VCaP (cell line): ENCODE data around the gene PXT1.

ENCODE experiments used
- H3K27ac ChIP-seq: fragments of 450-650 bp; 2 replicates; pipeline ENCODE4 v1.5.1; 2017
- TF ChIP-seq, protein P1 (sequence below): fragments of 450-650 bp; conservative IDR thresholded peaks from 2 replicates; pipeline ENCODE4 v1.5.1; 2017; ENCODE audit warnings: mild to moderate bottlenecking, moderate library complexity

Gene PXT1

DNA sequence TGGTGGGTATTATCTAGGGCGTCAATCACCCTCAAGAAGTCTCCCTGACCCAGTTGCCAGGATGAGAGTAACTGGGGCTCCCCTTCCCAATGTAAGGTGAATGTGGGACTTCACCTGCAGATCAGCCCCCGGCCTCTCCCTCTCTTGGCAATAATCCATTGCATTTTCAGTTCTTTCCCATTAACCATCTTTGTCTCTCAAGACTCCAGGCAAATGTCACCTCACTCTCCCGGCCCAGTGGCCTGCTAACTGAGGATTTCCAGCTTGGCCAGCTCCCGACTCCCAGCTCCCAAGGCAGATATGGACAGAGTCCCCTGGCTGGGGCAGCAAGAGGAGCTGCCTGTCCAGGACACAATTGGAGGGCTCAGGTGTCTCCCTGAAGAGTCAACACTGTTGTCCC, 62.5 kb downstream of the PXT1 start:
- no peak overlapping the region for H3K27ac ChIP-seq
- TF ChIP-seq, protein P1, sequence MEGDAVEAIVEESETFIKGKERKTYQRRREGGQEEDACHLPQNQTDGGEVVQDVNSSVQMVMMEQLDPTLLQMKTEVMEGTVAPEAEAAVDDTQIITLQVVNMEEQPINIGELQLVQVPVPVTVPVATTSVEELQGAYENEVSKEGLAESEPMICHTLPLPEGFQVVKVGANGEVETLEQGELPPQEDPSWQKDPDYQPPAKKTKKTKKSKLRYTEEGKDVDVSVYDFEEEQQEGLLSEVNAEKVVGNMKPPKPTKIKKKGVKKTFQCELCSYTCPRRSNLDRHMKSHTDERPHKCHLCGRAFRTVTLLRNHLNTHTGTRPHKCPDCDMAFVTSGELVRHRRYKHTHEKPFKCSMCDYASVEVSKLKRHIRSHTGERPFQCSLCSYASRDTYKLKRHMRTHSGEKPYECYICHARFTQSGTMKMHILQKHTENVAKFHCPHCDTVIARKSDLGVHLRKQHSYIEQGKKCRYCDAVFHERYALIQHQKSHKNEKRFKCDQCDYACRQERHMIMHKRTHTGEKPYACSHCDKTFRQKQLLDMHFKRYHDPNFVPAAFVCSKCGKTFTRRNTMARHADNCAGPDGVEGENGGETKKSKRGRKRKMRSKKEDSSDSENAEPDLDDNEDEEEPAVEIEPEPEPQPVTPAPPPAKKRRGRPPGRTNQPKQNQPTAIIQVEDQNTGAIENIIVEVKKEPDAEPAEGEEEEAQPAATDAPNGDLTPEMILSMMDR = no peak

DNA sequence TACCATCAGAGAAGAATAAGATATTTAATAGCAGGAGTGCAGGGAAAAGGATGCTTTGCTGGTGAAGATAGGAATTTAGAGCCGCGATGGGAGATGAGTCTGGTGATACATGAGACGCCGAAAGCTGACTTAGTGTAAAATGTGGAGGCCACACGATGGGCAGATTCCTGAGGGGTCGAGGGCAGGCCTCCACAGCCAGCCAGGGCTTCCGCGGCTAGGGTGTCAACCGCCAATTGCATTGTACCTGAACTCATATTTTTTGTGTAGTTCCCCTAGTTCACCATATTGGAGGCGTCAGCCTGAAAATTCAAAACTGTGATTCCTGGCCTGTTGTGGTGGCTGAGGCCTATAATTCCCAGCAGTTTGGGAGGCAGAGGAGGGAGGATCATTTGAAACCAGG, 63.7 kb downstream of the PXT1 start:
- TF ChIP-seq, protein P1 = no peak

DNA sequence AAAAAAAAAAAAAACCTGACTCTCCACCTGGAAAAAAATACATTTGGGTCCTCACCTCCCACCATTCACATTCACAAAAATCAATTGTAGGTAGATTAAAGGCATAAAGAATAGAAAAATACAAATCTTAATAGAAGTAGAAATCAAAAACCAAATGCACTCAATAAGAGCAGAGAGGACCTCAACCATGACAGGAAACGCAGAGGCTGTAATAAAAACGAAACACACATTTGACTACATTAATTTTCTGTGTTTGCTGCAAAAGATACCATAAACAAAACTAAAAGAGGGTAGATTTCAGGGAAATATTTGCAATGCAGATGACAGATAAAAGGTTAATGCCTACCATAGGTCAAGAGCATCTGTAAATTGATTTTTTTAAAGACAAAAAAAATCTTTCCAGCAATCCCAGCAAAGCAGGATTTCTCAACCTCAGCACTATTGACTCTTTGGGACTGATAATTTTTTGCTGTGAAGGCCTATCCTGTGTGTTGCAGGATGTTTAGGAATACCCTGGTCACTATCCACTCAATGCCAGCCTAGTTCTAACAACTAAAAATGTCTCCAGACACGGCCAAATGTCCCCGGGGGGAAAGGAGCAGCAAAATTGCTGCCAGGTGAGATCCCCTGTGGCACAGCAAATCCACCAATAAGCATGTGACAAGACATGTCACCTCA, 64.3 kb downstream of the PXT1 start:
- H3K27ac ChIP-seq = no peak overlapping the region
- TF ChIP-seq, protein P1 = no peak

More for the DNA sequence above, 63.7 kb downstream of the PXT1 start:
- H3K27ac ChIP-seq = no peak overlapping the region

DNA sequence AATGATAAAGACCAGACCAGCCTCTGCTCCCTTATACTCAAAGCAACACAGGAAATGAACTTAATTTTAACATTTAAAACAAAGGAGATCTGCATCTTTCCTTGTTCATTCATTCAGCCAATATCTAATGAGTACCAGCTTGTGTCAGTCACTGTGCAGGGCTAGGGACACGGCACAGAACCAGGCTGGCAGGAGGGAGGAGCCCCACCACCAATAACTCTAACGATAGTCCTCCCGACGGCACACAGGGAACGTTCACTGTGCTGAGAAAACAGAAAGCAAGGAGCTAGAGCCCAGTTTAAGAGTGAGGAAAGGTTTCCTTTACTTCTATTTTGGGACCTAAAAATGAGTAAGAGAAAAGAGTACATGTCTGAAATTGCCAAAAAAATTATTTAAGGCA, 65.1 kb downstream of the PXT1 start:
- TF ChIP-seq, protein P1 = no peak
- H3K27ac ChIP-seq = no peak overlapping the region

DNA sequence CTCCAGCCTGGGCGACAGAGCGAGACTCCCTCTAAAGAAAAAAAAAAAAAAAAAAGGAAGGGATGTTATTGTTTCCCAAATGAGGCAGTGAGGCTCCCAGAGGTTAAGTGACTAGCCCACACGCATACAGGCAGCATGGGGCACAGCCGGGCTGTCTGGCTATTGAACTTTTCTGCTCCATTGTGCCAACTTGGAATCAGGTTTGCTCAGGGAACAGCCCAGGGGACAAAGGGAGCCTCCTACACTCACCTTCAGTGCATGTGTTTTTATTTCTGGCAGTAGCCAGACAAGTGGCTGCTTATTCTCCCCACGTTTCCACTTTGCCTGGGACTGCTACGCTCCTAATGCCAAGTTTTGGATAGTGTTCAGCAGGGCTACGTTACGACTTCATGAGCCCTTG, 65.9 kb downstream of the PXT1 start:
- no peak overlapping the region for H3K27ac ChIP-seq
- TF ChIP-seq, protein P1 = no peak

DNA sequence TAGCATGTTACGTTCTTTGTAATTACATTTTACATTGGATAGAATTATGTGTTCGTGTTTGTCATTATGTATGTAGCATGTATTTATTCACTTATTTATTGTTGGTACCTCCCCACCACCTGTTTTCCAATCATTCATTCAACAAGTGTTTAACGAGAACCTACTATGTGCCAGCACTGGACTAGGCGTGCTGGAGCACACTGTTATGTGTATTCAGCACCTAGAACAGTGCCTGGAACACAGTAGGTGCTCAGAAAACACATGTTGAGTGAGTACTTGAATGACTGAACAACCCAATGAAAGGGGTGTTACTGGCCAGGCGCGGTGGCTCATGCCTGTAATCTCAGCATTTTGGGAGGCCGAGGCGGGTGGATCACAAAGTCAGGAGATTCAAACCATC, 66.5 kb downstream of the PXT1 start:
- TF ChIP-seq, protein P1 = no peak
- H3K27ac ChIP-seq = no peak overlapping the region

DNA sequence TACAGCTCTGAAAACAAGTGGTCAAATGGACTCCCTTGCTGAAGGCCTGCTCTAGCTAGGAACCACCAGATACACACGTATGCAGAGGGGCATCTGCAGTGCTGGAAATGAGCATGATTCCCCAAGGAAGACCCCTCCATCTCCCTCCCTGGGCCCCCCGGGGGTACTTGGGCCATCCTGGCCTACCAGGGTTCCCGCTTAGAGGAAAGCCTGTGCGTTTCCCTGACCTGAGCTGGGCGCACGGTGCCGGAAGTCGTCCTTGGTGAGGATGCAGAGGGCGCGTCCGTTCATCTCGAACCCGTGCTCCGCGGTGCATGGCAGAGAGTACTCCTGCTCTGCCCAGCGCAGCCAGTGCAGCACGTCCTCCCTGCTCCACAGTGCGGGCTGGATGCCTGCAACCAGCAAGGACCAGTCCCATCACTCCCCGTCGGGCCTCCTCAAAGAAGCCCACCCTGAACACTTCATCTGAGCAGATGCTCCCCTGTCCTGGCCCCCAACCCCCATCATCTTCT, 67.0 kb downstream of the PXT1 start:
- TF ChIP-seq, protein P1 = no peak
- no peak overlapping the region for H3K27ac ChIP-seq
